CD4-positive, alpha-beta T cell (primary cell): ENCODE results near the gene YIPF6. TPM values are rescaled to one million over a fixed set of nuclear protein-coding genes. Genes with fewer than 3 reads are reported as not detected.
"Not testable (repeated sequence)": the region's sequence is repeated elsewhere in the genome, so short reads cannot be mapped to it uniquely, and the experiment has no call there.

Source experiments
- ATAC-seq: fragments of 200-7000 bp; cut with Tn5 transposase; one replicate; pipeline ENCODE4 v1.10.0; 2022; ENCODE audit warnings: mild to moderate bottlenecking; ENCODE audit not compliant: poor library complexity
- CTCF ChIA-PET: fragments of 350-600 bp; sonication (Branson Sonifier 250); formaldehyde crosslinking; loops from one replicate; lab custom pipeline; 2021; ENCODE audit warnings: antibody characterized with exemption, inconsistent platforms; lab: Charles Lee
- POLR2A ChIA-PET: fragments of 350-600 bp; sonication (Branson Sonifier 250); formaldehyde crosslinking; loops from one replicate; lab custom pipeline; 2021; ENCODE audit warnings: antibody characterized with exemption, inconsistent platforms; lab: Charles Lee
- DNase-seq, 14 experiments: peaks; one replicate each; pipeline ENCODE4 v3.0.0-alpha.2; 2013 to 2020; ENCODE audit warnings: mixed read lengths in 2 of 14
- H3K27ac ChIP-seq, 2 donors: one replicate each; pipeline versions ENCODE4 v1.5.1 to v1.7.0; 2013; ENCODE audit warnings: low read length in 2 of 2, low read depth in 1 of 2, mild to moderate bottlenecking in 1 of 2
- H3K27me3 ChIP-seq, 2 experiments: 1 replicate in 1 of 2; 2 replicates in 1 of 2; pipeline versions ENCODE4 v1.6.1 to v1.7.0; 2013; ENCODE audit warnings: low read length in 2 of 2, control low read depth in 1 of 2, mild to moderate bottlenecking in 1 of 2, moderate library complexity in 1 of 2; ENCODE audit not compliant: insufficient read depth in 2 of 2, control insufficient read depth in 1 of 2
- H3K36me3 ChIP-seq: one replicate; pipeline ENCODE4 v1.6.1; 2013; ENCODE audit warnings: low read length, control low read depth; ENCODE audit not compliant: insufficient read depth
- H3K4me1 ChIP-seq: one replicate; pipeline ENCODE4 v1.6.1; 2013; ENCODE audit warnings: low read length, control low read depth; ENCODE audit not compliant: insufficient read depth
- H3K4me3 ChIP-seq: one replicate; pipeline ENCODE4 v1.5.1; 2013; ENCODE audit warnings: mild to moderate bottlenecking, low read length, moderate library complexity
- H3K9me3 ChIP-seq, 2 experiments: 1 replicate in 1 of 2; 2 replicates in 1 of 2; pipeline versions ENCODE4 v1.6.1 to v1.7.0; 2013; ENCODE audit warnings: low read length in 2 of 2, mild to moderate bottlenecking in 2 of 2, control low read depth in 1 of 2, moderate library complexity in 1 of 2; ENCODE audit not compliant: control insufficient read depth in 1 of 2, insufficient read depth in 1 of 2
- H3K27ac Mint-ChIP-seq: one replicate; pipeline ENCODE4 v1.8.0; 2020; ENCODE audit warnings: mixed read lengths
- H3K27me3 Mint-ChIP-seq: one replicate; pipeline ENCODE4 v1.8.0; 2021; ENCODE audit warnings: mixed read lengths
- H3K36me3 Mint-ChIP-seq: one replicate; pipeline ENCODE4 v1.8.0; 2021; ENCODE audit warnings: low read depth, mixed read lengths
- H3K4me1 Mint-ChIP-seq: one replicate; pipeline ENCODE4 v1.8.0; 2021; ENCODE audit warnings: low read depth, mixed read lengths
- H3K4me3 Mint-ChIP-seq: one replicate; pipeline ENCODE4 v1.8.0; 2020; ENCODE audit warnings: mild to moderate bottlenecking, mixed read lengths
- H3K9me3 Mint-ChIP-seq: one replicate; pipeline ENCODE4 v1.8.0; 2020; ENCODE audit warnings: mixed read lengths
- CTCF ChIP-seq: fragments of 200-600 bp; IDR thresholded peaks from one replicate; pipeline ENCODE4 v1.8.0; 2022; ENCODE audit warnings: antibody characterized with exemption, mild to moderate bottlenecking
- intact Hi-C, 2 experiments: fragments of 100-400 bp; cut with DNase I in 1 of 2; cut with micrococcal nuclease in 1 of 2; formaldehyde crosslinking; loops; one replicate each; pipeline versions ENCODE4 v1.15.1 to v1.9.0; 2023 to 2025; cut with DNase I, micrococcal nuclease
- total RNA-seq, 174 experiments: library from RNA in 2 of 174; stranded (reverse) in 2 of 174; gene quantifications; one replicate each; pipeline ENCODE4 v1.2.3 and lab custom pipeline; 2021 to 2026

The YIPF6 gene
- total RNA-seq, 2 experiments from 2014 or later = 7.0 to 7.4 TPM

GRCh38 chrX:68492583-68492982 is 6.3 kb upstream of the YIPF6 start:
- Histone ChIP-seq H3K4me1 (no peaks in the 10 kb centered on the region), H3K36me3 (no peaks in the 10 kb centered on the region), H3K4me3 (no peak overlapping the region), H3K27ac (no peak overlapping the region), H3K27me3 (no peaks in the 10 kb centered on the region), H3K9me3 (no peaks in the 10 kb centered on the region)
- ATAC-seq (no peak), DNase-seq (no peak)
- ChIA-PET CTCF (no interaction called here), POLR2A (no interaction called here)
- H3K4me1 Mint-ChIP-seq = peaks cover 6% of the 10 kb centered on the region
- H3K27ac Mint-ChIP-seq = no peak overlapping the region
- no peak for TF ChIP-seq CTCF
- H3K36me3 Mint-ChIP-seq = no peaks in the 10 kb centered on the region
- intact Hi-C loops = no loop called here
- H3K4me3 Mint-ChIP-seq = no peak overlapping the region
- no peaks in the 10 kb centered on the region for H3K9me3 Mint-ChIP-seq
- H3K27me3 Mint-ChIP-seq = no peaks in the 10 kb centered on the region

- H3K4me1 ChIP-seq, ATAC-seq, H3K4me3 ChIP-seq, H3K27me3 ChIP-seq, H3K27ac Mint-ChIP-seq, H3K27me3 Mint-ChIP-seq, H3K36me3 Mint-ChIP-seq, H3K4me3 Mint-ChIP-seq, intact Hi-C loops, H3K36me3 ChIP-seq, CTCF ChIA-PET, H3K27ac ChIP-seq, H3K9me3 Mint-ChIP-seq, H3K9me3 ChIP-seq, POLR2A ChIA-PET, DNase-seq: not testable (repeated sequence)
- peaks cover 16% of the 10 kb centered on the region for H3K4me1 Mint-ChIP-seq
Measured at GRCh38 chrX:68493776-68494175, 5.1 kb upstream of the YIPF6 start.

- ChIA-PET CTCF (no interaction called here), POLR2A (no interaction called here)
- Histone ChIP-seq H3K36me3 (no peaks in the 10 kb centered on the region), H3K9me3 (no peaks in the 10 kb centered on the region), H3K27ac (peak overlapping the region in 1 of 2 donors; percentile 95), H3K4me1 (peaks cover 12% of the 10 kb centered on the region), H3K27me3 (no peaks in the 10 kb centered on the region), H3K4me3 (peak overlapping the region; percentile 92)
- TF ChIP-seq CTCF = no peak
- Mint-ChIP-seq H3K36me3 (peaks cover 23% of the 10 kb centered on the region), H3K27ac (peak overlapping the region; percentile 95), H3K9me3 (no peaks in the 10 kb centered on the region), H3K27me3 (no peaks in the 10 kb centered on the region), H3K4me1 (peaks cover 44% of the 10 kb centered on the region), H3K4me3 (peak overlapping the region; percentile 96)
- DNase-seq = peak in 3 of 14 experiments; percentile 18 to 36 (median 30)
- intact Hi-C loops = no loop called here
- ATAC-seq = peak; percentile 27
Measured at GRCh38 chrX:68498044-68498507, 775 bp upstream of the YIPF6 start.
